Neural cell (in vitro differentiated cells): Measurements from ENCODE around the gene AP3D1.
"Not testable (repeated sequence)": the region's sequence is repeated elsewhere in the genome, so short reads cannot be mapped to it uniquely, and the experiment has no call there.

ENCODE experiments used
- EP300 ChIP-seq: fragments of 450-650 bp; conservative IDR thresholded peaks from 2 replicates; pipeline ENCODE4 v1.6.1; 2014; ENCODE audit warnings: antibody characterized with exemption, mild to moderate bottlenecking, moderate library complexity; ENCODE audit not compliant: poor library complexity, severe bottlenecking
- EZH2 ChIP-seq: fragments of 200-600, 300-800 bp; shearing (Covaris generic), sonication (generic); IDR thresholded peaks from 2 replicates; pipeline ENCODE4 v1.6.1; 2014; ENCODE audit warnings: antibody characterized with exemption, low read length, borderline replicate concordance, mild to moderate bottlenecking; ENCODE audit not compliant: insufficient read depth, poor library complexity, severe bottlenecking
- MXI1 ChIP-seq: fragments of 450-650 bp; conservative IDR thresholded peaks from 2 replicates; pipeline ENCODE4 v1.6.1; 2014; ENCODE audit warnings: antibody characterized with exemption, mild to moderate bottlenecking; ENCODE audit not compliant: poor library complexity, severe bottlenecking
- POLR2AphosphoS5 ChIP-seq: IDR thresholded peaks from 2 replicates; pipeline ENCODE4 v1.6.1; 2012
- REST ChIP-seq: IDR thresholded peaks from 2 replicates; pipeline ENCODE4 v1.6.1; 2012; ENCODE audit warnings: borderline replicate concordance
- SMC3 ChIP-seq: fragments of 450-650 bp; conservative IDR thresholded peaks from 2 replicates; pipeline ENCODE4 v1.6.1; 2014; ENCODE audit warnings: antibody characterized with exemption, mild to moderate bottlenecking, moderate library complexity; ENCODE audit not compliant: poor library complexity
- TAF1 ChIP-seq: IDR thresholded peaks from 2 replicates; pipeline ENCODE4 v1.6.1; 2012; ENCODE audit warnings: low read depth
- TF ChIP-seq, protein P1 (sequence below): fragments of 450-650 bp; IDR thresholded peaks from 2 replicates; pipeline ENCODE4 v1.5.1; 2014; ENCODE audit warnings: antibody characterized with exemption, mild to moderate bottlenecking, moderate library complexity; ENCODE audit not compliant: poor library complexity, severe bottlenecking

DNA sequence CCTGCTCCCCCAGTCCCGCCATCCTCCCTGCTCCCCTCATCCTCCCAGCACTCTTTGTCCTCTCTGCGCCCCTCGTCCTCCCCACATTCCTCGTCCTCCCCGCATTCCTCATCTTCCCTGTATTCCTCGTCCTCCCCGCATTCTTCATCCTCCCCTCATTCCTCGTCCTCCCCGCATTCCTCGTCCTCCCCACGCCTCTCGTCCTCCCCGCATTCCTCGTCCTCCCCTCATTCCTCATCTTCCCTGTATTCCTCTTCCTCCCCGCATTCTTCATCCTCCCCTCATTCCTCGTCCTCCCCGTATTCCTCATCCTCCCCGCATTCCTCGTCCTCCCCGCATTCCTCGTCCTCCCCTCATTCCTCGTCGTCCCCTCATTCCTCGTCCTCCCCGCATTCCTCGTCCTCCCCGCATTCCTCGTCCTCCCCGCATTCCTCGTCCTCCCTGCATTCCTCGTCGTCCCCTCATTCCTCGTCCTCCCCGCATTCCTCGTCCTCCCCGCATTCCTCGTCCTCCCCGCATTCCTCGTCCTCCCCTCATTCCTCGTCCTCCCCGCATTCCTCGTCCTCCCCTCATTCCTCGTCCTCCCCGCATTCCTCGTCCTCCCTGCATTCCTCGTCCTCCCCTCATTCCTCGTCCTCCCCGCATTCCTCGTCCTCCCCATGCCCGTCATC lies 49.4 kb upstream of the AP3D1 start:
- TF ChIP-seq EP300, REST, EZH2, POLR2AphosphoS5, SMC3, TAF1, MXI1: not testable (repeated sequence)
- TF ChIP-seq, protein P1, sequence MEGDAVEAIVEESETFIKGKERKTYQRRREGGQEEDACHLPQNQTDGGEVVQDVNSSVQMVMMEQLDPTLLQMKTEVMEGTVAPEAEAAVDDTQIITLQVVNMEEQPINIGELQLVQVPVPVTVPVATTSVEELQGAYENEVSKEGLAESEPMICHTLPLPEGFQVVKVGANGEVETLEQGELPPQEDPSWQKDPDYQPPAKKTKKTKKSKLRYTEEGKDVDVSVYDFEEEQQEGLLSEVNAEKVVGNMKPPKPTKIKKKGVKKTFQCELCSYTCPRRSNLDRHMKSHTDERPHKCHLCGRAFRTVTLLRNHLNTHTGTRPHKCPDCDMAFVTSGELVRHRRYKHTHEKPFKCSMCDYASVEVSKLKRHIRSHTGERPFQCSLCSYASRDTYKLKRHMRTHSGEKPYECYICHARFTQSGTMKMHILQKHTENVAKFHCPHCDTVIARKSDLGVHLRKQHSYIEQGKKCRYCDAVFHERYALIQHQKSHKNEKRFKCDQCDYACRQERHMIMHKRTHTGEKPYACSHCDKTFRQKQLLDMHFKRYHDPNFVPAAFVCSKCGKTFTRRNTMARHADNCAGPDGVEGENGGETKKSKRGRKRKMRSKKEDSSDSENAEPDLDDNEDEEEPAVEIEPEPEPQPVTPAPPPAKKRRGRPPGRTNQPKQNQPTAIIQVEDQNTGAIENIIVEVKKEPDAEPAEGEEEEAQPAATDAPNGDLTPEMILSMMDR, result not testable (repeated sequence)
